ENCODE data around the gene B3GALT6.

The B3GALT6 gene

DNA sequence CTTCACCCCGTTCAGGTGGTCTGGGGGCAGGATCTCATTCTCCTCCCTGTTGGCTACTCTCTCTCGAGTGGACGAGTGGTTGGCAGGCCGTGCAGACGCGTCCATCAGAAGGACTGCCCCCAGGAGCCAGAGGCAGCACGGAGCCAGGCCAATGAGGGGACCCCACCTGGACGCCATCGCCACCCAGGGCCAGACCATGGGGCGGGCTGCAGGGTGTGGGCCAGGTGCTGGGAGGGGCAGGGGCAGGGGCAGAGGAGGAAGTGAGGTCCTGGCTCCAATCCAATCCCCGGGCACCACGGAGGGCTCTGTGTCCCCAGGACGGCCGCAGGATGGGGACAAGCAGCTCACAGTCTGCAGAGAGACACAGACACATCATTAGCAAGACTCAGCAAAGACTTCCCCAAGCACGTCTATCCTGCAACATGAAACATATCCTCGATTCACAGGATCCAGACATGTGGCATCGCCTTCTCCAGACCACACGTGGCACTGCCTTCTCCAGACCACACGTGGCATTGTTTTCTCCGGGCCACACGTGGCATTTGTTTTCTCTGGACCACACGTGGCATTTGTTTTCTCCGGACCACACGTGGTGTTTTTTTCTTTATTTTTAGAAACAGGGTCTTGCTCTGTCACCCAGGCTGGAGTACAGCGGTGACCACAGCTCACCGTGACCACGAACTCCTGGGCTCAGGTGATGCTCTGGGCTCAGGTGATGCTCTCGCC, 3.3 kb upstream of the B3GALT6 start:
- DNase-seq: no peak
- no peak overlapping the region for H2AK5ac ChIP-seq (ENCODE audit: low read length)
- H4K8ac ChIP-seq (ENCODE audit: low read depth, low read length): no peak overlapping the region
- no peak overlapping the region for H3K4ac ChIP-seq (ENCODE audit: low read depth, low read length)
- no peak overlapping the region for H4K12ac ChIP-seq (ENCODE audit: low read depth, low read length)
- no peak overlapping the region for H2BK12ac ChIP-seq (ENCODE audit: low read length)
- H3K27me3 ChIP-seq (ENCODE audit: insufficient read depth, low read length): no peaks in the 10 kb centered on the region
- no peak overlapping the region for H2BK5ac ChIP-seq (ENCODE audit: low read depth, low read length, poor library complexity)
- H3K9ac ChIP-seq (ENCODE audit: low read length): no peak overlapping the region
- H2BK120ac ChIP-seq (ENCODE audit: insufficient read depth, low read length, poor library complexity): no peak overlapping the region
- no peak overlapping the region for H3K27ac ChIP-seq (ENCODE audit: low read depth, low read length)
- H3K79me2 ChIP-seq (ENCODE audit: control insufficient read depth, insufficient read depth, low read length, poor library complexity): peaks cover 14% of the 10 kb centered on the region
- H3K9me3 ChIP-seq (ENCODE audit: insufficient read depth, low read depth, low read length): peaks cover 14% of the 10 kb centered on the region
- peaks cover 49 to 56% of the 10 kb centered on the region in 2 experiments for H3K36me3 ChIP-seq (ENCODE audit: control insufficient read depth in 1 of 2, insufficient read depth in 2 of 2, low read length in 2 of 2)
- H3K4me1 ChIP-seq (ENCODE audit: control insufficient read depth in 1 of 2, insufficient read depth in 2 of 2, low read length in 2 of 2): peaks cover 16% of the 10 kb centered on the region in 2 experiments
- WGBS (ENCODE audit: extremely low coverage, insufficient coverage, insufficient read length): no CpG with 5 or more reads among the region's 28 CpGs
- H3K4me3 ChIP-seq (ENCODE audit: low read depth, low read length): no peak overlapping the region
- H2AFZ ChIP-seq (ENCODE audit: insufficient read depth, low read length, poor library complexity): no peak overlapping the region
- H4K91ac ChIP-seq (ENCODE audit: low read depth, low read length): no peak overlapping the region
- no peak overlapping the region for H3K4me2 ChIP-seq (ENCODE audit: low read length)
- no peak overlapping the region for H3K18ac ChIP-seq (ENCODE audit: low read length)
- no peak overlapping the region for H3K14ac ChIP-seq (ENCODE audit: low read length)
- H3K23ac ChIP-seq (ENCODE audit: low read length): no peak overlapping the region
- H3K79me1 ChIP-seq (ENCODE audit: low read length): peaks cover 10% of the 10 kb centered on the region

DNA sequence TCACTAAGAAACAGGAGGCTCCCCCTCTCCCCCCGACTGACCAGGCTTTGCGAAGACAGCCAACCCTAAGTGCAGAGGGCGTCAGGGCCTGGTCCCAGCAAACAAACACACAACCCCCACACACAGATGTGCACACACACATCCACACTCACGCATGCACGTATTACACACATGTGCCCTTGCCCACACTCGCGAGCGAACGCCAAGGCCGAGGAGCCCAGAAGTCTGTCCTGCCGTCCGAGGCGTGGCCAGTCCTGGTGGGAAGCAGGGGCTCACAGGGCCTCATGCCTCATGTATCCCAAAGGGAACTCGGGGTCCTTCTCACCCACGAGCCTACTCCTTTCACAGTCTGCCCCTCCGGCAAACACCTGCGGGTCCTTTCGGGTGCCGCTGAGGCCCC, 2.3 kb upstream of the B3GALT6 start:
- H3K4ac ChIP-seq (ENCODE audit: low read depth, low read length): peak overlapping the region; percentile 2
- H3K4me3 ChIP-seq (ENCODE audit: low read depth, low read length): no peak overlapping the region
- no peak overlapping the region for H2AK5ac ChIP-seq (ENCODE audit: low read length)
- H3K79me1 ChIP-seq (ENCODE audit: low read length): peaks cover 10% of the 10 kb centered on the region
- H2BK12ac ChIP-seq (ENCODE audit: low read length): no peak overlapping the region
- H4K8ac ChIP-seq (ENCODE audit: low read depth, low read length): no peak overlapping the region
- H3K23ac ChIP-seq (ENCODE audit: low read length): peak overlapping the region; percentile 17
- no peaks in the 10 kb centered on the region for H3K27me3 ChIP-seq (ENCODE audit: insufficient read depth, low read length)
- H4K91ac ChIP-seq (ENCODE audit: low read depth, low read length): no peak overlapping the region
- no peak overlapping the region for H2BK120ac ChIP-seq (ENCODE audit: insufficient read depth, low read length, poor library complexity)
- H3K36me3 ChIP-seq (ENCODE audit: control insufficient read depth in 1 of 2, insufficient read depth in 2 of 2, low read length in 2 of 2): peaks cover 51 to 57% of the 10 kb centered on the region in 2 experiments
- peaks cover 16% of the 10 kb centered on the region in 2 experiments for H3K4me1 ChIP-seq (ENCODE audit: control insufficient read depth in 1 of 2, insufficient read depth in 2 of 2, low read length in 2 of 2)
- no peak overlapping the region for H3K27ac ChIP-seq (ENCODE audit: low read depth, low read length)
- no peak overlapping the region for H3K4me2 ChIP-seq (ENCODE audit: low read length)
- H3K9me3 ChIP-seq (ENCODE audit: insufficient read depth, low read depth, low read length): peaks cover 14% of the 10 kb centered on the region
- no peak overlapping the region for H2BK5ac ChIP-seq (ENCODE audit: low read depth, low read length, poor library complexity)
- no peak for DNase-seq
- H2AFZ ChIP-seq (ENCODE audit: insufficient read depth, low read length, poor library complexity): no peak overlapping the region
- H3K79me2 ChIP-seq (ENCODE audit: control insufficient read depth, insufficient read depth, low read length, poor library complexity): peaks cover 14% of the 10 kb centered on the region
- no peak overlapping the region for H4K12ac ChIP-seq (ENCODE audit: low read depth, low read length)
- WGBS (ENCODE audit: extremely low coverage, insufficient coverage, insufficient read length): no CpG with 5 or more reads among the region's 19 CpGs
- H3K9ac ChIP-seq (ENCODE audit: low read length): peak overlapping the region; percentile 36
- H3K18ac ChIP-seq (ENCODE audit: low read length): no peak overlapping the region
- H3K14ac ChIP-seq (ENCODE audit: low read length): no peak overlapping the region

DNA sequence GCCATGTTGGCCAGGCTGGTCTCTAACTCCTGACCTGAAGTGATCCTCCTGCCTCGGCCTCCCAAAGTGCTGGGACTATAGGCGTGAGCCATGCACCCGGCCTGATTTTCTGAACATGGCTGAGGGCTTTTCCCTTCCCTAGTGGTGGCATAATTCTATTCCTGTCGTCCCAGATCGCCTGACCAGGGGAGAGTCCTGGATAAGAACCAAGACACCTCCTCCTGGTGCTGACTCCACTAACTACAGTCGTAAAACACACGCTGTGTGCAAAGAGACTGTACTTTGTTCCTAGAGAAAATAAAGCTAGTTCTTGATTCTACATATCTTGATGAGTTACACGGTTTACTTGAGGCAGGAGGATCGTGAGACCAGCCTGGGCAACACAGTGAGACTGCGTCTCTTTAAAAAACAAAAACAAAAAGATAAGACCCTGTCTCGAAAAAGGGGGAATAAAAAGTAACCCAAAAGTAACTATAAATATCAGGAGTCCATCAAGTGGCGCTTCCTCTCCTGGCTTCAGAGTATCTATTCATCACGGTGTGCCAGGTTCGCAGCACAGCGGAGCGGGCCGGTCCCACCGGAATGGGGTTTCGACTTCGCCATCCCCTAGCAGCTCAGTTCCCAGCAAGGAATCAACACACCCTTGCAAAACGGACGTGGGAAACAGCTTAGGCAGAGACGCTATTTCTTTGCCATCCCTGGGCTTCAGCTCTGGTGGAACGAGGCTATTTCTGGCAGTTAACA, 1.2 kb upstream of the B3GALT6 start:
- H2BK120ac ChIP-seq (ENCODE audit: insufficient read depth, low read length, poor library complexity): peak overlapping the region; percentile 94
- peak overlapping the region; percentile 96 for H4K8ac ChIP-seq (ENCODE audit: low read depth, low read length)
- H4K12ac ChIP-seq (ENCODE audit: low read depth, low read length): peak overlapping the region; percentile 96
- no CpG with 5 or more reads among the region's 24 CpGs for WGBS (ENCODE audit: extremely low coverage, insufficient coverage, insufficient read length)
- peaks cover 14% of the 10 kb centered on the region for H3K79me2 ChIP-seq (ENCODE audit: control insufficient read depth, insufficient read depth, low read length, poor library complexity)
- peak overlapping the region; percentile 96 for H3K9ac ChIP-seq (ENCODE audit: low read length)
- peak overlapping the region; percentile 16 for H2BK12ac ChIP-seq (ENCODE audit: low read length)
- peak overlapping the region; percentile 41 for H3K4ac ChIP-seq (ENCODE audit: low read depth, low read length)
- H3K18ac ChIP-seq (ENCODE audit: low read length): peak overlapping the region; percentile 79
- peak overlapping the region; percentile 74 for H2BK5ac ChIP-seq (ENCODE audit: low read depth, low read length, poor library complexity)
- H3K27me3 ChIP-seq (ENCODE audit: insufficient read depth, low read length): no peaks in the 10 kb centered on the region
- peak overlapping the region; percentile 95 for H3K4me3 ChIP-seq (ENCODE audit: low read depth, low read length)
- H3K4me2 ChIP-seq (ENCODE audit: low read length): peak overlapping the region; percentile 91
- peak overlapping the region; percentile 22 for H2AK5ac ChIP-seq (ENCODE audit: low read length)
- H4K91ac ChIP-seq (ENCODE audit: low read depth, low read length): peak overlapping the region; percentile 96
- peaks cover 12% of the 10 kb centered on the region for H3K9me3 ChIP-seq (ENCODE audit: insufficient read depth, low read depth, low read length)
- peak in 1 of 2 donors; percentile 21 for DNase-seq
- no peak overlapping the region for H3K27ac ChIP-seq (ENCODE audit: low read depth, low read length)
- peak overlapping the region; percentile 99 for H2AFZ ChIP-seq (ENCODE audit: insufficient read depth, low read length, poor library complexity)
- H3K4me1 ChIP-seq (ENCODE audit: control insufficient read depth in 1 of 2, insufficient read depth in 2 of 2, low read length in 2 of 2): peaks cover 16% of the 10 kb centered on the region in 2 experiments
- peak overlapping the region; percentile 96 for H3K14ac ChIP-seq (ENCODE audit: low read length)
- H3K36me3 ChIP-seq (ENCODE audit: control insufficient read depth in 1 of 2, insufficient read depth in 2 of 2, low read length in 2 of 2): peaks cover 40 to 46% of the 10 kb centered on the region in 2 experiments
- H3K23ac ChIP-seq (ENCODE audit: low read length): no peak overlapping the region
- H3K79me1 ChIP-seq (ENCODE audit: low read length): peaks cover 10% of the 10 kb centered on the region

DNA sequence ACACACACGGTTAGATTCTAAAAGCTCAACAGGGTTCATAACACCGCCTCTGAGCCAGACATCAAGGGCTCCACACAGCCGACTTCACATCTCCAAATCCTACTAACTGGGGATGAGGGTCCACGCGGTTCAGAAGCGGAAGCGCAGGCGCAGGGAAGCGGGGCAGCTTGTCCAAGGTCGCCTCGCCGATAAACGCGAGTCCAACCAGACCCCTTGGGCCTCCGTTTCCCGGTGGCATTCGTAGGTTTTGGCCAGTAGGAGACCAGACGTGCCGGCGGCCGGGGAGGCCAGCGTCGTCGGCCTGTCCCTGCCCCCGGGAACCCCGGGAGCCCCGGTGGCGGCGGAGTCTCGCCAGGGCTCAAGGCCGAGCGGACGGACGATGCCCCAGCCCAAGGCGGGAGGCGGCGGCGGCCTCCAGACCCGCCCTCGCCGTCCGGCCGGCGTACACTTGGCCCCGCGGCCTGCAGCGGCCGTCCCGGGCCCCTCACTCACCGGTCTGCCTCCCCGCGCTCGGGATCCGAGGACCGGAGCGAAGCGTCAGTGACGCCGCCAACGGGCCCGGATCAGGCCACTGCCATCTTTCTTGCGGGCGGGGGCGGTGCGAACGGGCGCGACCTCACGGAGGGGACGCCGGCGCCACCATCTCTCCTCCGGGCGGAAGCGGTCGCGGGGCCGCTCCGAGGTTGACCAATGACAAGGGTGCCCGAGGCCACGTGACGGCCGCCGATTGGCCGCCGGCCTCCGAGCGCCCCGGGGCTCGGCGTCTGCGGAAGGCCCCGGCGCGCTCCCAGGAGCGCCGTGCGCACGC, 433 bp upstream of the B3GALT6 start, which contains the start of gene SDF4:
TSS of gene SDF4 (minus strand) at position 602 of the 808 bp plus-strand sequence. CDS start 3,229 bp downstream, outside the sequence.
- Histone ChIP-seq H4K91ac (ENCODE audit: low read depth, low read length) (peak within 1 kb of the TSS; percentile 96), H2AK5ac (ENCODE audit: low read length) (peak within 1 kb of the TSS; percentile 100), H3K9me3 (ENCODE audit: insufficient read depth, low read depth, low read length) (peaks cover 12% of the 10 kb centered on the region), H3K27ac (ENCODE audit: low read depth, low read length) (peak within 1 kb of the TSS; percentile 79), H2BK12ac (ENCODE audit: low read length) (peak within 1 kb of the TSS; percentile 16), H3K9ac (ENCODE audit: low read length) (peak within 1 kb of the TSS; percentile 96), H2AFZ (ENCODE audit: insufficient read depth, low read length, poor library complexity) (peak within 1 kb of the TSS; percentile 99), H3K14ac (ENCODE audit: low read length) (peak within 1 kb of the TSS; percentile 96), H3K36me3 (ENCODE audit: control insufficient read depth in 1 of 2, insufficient read depth in 2 of 2, low read length in 2 of 2) (peaks cover 33 to 38% of the 10 kb centered on the region in 2 experiments), H2BK5ac (ENCODE audit: low read depth, low read length, poor library complexity) (peak within 1 kb of the TSS; percentile 74), H3K4me2 (ENCODE audit: low read length) (peak within 1 kb of the TSS; percentile 91), H3K4me1 (ENCODE audit: control insufficient read depth in 1 of 2, insufficient read depth in 2 of 2, low read length in 2 of 2) (peaks cover 16% of the 10 kb centered on the region in 2 experiments), H4K8ac (ENCODE audit: low read depth, low read length) (peak within 1 kb of the TSS; percentile 97), H2BK120ac (ENCODE audit: insufficient read depth, low read length, poor library complexity) (peak within 1 kb of the TSS; percentile 94), H3K4me3 (ENCODE audit: low read depth, low read length) (peak within 1 kb of the TSS; percentile 95), H3K23ac (ENCODE audit: low read length) (no peak within 1 kb of the TSS), H3K79me1 (ENCODE audit: low read length) (peaks cover 10% of the 10 kb centered on the region), H3K18ac (ENCODE audit: low read length) (peak within 1 kb of the TSS; percentile 96), H3K4ac (ENCODE audit: low read depth, low read length) (peak within 1 kb of the TSS; percentile 85), H4K12ac (ENCODE audit: low read depth, low read length) (peak within 1 kb of the TSS; percentile 96), H3K79me2 (ENCODE audit: control insufficient read depth, insufficient read depth, low read length, poor library complexity) (peaks cover 14% of the 10 kb centered on the region), H3K27me3 (ENCODE audit: insufficient read depth, low read length) (no peaks in the 10 kb centered on the region)
- peak; percentile 97 to 99 for DNase-seq
- WGBS (ENCODE audit: extremely low coverage, insufficient coverage, insufficient read length): no CpG with 5 or more reads among the region's 99 CpGs

Measured in trophoblast cell (in vitro differentiated cells and primary cell).